Activated CD8-positive, alpha-beta memory T cell treated with anti-CD3 and anti-CD28 coated beads, Interleukin-2, amount 50 U/mL, for 4 hours (primary cell): ENCODE measurements around the gene PRKCD.

Experiments
- DNase-seq: peaks from one replicate; pipeline ENCODE4 v3.0.0-alpha.2; 2020

The PRKCD gene

DNA sequence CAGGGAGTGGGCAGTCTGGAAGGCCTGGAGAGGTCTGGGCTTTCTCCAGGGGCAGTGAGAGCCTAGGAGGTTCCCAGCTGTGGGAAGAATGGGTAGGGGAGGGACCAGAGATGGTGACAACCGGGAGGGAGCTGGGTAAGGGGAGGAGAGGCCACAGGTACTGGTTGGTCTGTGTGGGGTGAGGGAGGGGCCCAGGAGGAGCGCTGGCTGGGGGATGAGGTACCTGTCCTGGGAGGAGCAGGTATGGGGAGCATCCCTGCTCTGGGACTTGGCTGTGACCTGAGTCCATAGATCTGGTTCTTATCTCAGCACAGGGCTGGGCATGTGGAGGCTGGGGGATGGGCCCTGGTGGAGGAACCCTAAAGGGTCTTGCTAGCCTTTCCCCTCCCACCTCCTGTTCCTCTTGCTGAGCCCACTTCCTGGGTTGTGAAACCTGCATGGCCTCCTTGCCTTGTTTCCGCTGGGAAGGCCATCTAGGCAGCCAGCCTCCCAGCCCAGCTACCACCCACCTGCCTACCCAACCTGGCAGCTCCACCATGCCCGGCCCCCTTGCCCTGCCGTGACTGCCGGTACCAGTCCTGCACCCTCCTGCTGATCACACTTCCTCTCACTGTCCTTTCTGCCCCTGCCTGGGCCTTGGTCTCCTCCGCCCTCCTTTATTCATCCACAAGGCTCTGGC is 11.0 kb downstream of the PRKCD start:
- no peak for DNase-seq

DNA sequence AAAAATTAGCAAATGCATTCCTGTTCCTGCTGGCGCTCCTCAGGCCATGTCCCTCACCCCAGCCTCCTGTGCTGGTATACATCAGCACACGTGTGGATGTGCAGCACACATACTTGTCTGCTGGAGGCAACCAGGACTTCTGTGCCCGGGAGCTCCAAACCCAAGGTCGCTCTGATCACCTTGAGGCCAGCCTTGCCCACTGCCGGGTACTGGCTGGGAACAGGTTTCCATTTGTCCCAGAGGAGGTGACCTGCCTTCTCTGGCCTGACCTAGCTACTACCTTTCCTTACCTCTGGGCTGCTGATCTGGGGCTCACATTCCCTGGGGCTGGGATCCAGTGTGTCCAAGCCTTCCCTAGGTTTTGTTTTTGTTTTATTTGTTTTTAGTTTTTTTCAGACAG is 12.1 kb downstream of the PRKCD start:
- DNase-seq, result no peak

DNA sequence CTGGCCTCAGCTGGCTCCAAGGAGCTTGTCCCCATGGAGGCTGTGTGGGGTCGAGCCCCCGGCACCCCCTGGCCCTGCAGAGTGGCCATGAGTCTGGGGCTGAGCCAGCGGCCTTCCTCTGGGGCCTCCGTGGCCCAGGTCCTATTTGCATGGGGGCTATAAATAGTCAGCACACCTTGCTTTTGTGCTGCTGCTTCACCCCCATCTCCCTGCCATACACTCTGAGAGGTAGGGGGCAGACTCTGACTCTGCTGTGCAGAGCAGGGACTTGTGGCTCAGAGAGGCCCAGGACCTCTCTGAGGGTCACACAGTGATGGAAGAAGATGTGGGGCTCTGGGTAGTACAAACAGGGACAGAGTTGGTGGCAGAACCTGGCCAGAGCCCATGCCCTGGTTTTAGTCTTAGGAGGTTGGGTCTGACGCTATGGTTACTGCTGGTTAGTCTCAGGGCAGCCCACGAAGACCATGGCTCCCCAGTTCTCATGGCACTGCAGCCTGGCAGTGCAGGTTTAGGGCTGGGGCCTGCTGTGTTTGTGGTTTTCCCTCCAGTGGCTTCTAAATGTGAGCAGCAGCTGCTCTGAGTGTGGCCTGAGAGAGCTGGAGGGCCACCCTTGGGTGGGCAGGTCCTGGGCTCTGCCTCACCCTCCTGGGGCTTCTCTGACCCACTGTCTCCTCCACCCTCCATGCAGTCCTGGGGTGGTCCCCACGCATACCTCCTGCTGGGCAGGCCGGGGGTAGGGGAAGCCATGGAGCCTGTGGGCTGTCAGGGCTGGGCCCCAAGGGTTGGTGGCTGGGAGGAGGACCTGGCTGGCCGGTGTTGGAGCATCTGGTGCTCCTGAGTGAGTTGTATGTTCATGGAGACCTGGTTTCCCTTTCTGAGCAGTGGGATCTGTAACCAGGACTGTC is 13.6 kb downstream of the PRKCD start:
- DNase-seq, result no peak

DNA sequence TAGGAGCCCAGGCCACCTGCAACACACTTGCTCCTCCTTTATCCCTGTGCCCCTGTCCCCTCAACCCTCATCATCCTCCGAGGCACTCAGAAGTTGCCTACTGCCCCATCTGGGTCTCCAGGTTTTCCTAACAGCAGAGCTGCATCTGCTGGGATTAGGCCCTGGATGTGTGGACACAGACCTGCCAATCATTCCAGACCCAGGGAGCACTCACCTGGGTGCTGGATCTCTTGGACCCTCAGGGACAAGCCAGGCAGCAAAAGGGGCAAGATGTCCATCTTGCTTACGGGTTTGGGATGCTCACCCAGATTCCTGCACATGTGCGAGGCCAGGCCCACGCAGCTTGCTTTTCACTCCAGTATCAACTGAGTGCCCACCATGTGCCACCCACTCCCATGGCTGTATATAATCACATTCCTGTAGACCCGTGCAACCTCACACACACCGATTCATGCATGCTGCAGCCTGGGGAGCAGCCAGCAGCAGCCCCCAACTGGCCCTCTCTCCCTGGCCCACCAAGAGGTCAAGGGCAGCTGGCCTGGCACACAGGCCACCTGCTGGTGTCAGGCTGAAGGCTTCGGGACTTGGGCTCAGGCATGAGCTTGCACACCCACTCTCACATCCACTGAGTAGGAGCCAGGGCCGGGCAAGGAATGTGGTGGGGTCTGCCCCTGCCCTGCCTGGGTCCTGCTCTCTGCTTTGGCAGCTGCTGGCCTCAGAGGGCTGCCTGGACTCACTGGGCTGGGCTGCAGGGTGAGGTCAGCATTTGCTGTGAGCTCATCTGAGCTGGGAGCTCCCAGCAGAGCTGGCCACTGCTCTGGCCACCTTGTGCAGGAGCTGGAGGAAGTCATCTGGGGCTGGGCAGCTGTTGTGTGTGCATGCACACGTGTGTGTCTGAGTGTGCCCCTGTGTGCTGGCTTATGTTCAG is 14.9 kb downstream of the PRKCD start:
- no peak for DNase-seq

DNA sequence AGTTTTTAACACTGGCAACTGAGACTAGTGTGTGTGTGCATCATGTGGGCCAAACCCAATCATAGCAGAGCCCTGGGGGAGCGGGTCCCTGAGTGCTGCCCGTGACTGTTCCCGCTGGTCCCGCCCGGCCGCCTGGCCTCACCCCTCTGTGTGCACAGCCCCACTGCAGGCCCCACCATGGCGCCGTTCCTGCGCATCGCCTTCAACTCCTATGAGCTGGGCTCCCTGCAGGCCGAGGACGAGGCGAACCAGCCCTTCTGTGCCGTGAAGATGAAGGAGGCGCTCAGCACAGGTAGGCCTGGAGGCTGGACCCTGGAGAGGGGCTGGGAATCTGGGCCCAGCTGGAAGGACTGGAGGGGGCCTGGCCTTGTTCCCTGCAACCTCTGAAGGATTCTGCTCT is 17.2 kb downstream of the PRKCD start:
- no peak for DNase-seq

DNA sequence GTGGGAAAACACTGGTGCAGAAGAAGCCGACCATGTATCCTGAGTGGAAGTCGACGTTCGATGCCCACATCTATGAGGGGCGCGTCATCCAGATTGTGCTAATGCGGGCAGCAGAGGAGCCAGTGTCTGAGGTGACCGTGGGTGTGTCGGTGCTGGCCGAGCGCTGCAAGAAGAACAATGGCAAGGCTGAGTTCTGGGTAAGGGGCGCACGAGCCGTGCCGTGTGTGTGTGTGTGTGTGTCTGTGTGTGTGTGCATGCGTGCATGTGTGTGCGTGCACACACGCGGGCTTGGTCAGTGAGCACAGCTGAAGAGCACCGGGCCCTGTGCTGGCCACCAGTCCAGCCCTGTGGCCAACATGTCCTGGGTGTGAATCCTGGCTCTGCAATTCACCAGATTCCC is 18.6 kb downstream of the PRKCD start:
- no peak for DNase-seq

DNA sequence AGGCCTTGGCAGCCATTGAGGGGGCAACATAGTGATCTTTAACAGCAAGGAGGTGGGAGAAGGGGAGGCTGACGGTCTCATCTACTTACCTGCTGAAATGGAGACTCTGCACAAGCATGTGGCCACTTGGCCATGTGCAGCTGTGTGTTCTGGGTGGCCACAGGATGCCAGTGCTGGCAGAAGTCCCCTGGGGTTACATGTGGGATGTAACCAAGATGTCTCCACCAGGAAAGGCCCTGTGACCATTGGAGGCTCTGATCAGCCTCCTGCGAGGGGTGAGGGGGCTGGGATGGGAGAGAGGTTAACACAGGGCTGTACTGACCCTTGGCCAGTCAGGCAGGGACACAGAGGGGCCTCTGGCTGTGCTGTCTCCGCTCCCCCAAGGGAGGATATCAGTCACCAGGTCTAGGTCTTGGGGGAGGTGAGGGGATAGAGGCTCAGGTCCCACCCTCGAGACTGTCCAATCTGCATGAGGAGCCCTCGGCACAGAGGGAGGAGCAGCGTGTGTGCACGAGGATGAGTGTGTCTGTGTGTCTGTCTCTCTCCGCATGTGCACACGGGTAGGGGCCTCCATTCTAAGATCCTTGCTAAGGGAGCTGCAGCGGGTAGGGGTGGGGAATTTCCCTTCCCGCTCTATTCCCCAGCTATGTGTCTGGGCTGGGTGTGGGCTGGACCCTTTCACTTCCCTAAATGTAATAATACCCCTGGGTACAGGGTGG is 19.5 kb downstream of the PRKCD start:
- no peak for DNase-seq

DNA sequence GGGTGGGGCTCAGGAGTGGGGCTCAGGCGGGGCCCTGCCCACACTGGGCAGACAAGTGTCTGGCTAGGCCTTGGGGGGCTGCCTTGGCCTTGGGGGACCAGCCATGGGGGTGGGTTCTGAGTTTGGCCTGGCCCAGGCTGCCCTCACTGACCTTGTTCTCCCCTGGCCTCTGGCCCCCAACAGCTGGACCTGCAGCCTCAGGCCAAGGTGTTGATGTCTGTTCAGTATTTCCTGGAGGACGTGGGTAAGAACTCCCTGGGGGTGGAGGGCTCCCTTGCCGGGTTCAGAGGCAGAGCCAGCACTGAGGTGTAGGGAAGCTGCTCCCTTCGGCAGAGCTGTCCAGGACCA is 20.0 kb downstream of the PRKCD start:
- DNase-seq, result no peak

DNA sequence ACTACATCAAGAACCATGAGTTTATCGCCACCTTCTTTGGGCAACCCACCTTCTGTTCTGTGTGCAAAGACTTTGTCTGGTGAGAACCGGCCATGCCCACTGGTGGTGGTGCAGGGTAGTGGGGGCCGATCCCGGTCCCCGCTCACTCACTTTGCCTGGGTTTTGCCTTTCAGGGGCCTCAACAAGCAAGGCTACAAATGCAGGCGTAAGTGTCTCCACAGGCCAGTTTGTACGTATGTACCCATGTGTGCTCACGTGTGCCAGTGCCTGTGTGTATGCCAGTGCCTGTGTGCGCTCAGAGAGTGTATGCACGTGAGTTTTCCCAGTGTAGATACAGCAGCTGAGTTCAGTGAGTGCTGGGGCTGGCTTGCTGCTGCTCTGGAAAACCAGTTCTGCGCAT is 20.5 kb downstream of the PRKCD start:
- no peak for DNase-seq

DNA sequence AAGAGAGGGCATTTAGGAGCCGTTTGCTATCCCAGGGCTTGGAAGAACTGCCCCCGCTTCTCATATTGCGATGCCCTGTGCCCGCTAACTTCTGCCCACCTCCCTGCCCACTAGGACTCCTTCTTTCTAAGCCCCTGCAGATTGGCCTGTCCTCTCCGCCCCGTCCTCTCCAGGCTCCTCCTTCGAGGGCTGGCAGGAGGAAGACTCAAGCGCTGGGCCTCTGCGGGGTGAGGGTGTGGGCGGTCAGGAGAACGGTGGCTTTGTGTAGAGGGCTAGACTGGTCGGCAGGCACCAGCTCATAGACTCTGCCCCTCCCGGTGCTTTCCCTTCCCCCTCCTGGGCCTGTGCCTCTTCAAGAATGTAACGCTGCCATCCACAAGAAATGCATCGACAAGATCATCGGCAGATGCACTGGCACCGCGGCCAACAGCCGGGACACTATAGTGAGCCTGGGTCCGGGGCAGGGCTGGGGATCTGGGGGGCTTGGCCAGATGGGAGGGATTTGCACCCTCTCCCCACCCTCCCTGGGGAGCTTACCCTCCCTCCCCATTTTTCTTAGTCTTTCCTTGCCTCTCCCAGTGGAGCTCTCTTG is 21.9 kb downstream of the PRKCD start:
- DNase-seq, result no peak

DNA sequence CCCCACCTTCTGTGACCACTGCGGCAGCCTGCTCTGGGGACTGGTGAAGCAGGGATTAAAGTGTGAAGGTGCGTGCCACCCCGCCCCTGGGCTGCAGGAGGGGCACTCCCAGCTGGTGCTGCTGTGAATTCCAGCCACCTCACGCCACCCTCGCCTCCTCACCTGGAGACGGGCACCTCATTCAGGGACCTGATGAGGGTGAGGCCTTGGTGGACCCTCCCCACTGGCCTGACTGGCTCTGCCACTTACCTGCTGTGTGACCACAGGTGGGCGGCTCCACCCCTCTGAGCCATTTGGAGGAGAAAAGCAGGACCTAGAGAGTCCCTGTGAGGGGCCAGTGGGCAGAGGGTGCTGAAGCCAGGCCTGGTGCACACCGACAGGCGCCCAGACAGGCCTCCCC is 22.5 kb downstream of the PRKCD start:
- no peak for DNase-seq

DNA sequence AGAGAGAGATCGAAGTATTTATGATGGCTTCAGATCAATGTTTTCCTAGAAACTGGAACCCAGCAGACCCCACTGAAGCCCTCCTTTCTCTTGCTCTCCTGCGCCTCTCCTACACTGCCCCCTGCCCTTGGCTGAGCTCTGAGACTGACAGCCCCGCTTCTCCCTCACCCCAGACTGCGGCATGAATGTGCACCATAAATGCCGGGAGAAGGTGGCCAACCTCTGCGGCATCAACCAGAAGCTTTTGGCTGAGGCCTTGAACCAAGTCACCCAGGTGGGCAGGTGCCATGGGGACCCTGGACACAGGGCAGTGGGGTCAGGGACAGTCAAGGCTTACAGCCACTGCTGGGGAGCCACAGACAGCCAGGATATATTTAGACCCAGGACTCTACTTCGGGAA is 23.7 kb downstream of the PRKCD start:
- no peak for DNase-seq

DNA sequence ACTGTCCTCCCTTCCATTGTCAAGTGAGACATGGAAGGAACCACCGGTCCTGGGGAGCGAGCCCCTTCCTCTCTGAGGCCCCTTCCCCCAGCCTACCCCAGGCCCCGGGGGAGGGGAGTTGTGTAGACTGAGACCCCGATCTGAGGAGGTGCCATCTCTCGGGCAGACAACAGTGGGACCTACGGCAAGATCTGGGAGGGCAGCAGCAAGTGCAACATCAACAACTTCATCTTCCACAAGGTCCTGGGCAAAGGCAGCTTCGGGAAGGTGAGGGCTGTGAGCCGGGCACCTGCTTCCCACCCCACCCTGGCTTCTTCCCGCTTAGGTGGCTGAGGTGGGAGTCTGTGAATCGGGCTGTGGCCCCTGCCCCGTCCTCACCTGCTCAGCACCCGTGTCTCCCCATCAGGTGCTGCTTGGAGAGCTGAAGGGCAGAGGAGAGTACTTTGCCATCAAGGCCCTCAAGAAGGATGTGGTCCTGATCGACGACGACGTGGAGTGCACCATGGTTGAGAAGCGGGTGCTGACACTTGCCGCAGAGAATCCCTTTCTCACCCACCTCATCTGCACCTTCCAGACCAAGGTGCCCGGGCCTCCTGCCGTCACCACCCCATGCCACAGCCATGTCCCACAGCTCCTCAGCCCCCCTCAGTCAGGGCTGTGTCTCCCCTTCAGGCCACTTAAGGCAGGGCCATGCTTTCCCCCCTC is 24.9 kb downstream of the PRKCD start:
- DNase-seq, result no peak

DNA sequence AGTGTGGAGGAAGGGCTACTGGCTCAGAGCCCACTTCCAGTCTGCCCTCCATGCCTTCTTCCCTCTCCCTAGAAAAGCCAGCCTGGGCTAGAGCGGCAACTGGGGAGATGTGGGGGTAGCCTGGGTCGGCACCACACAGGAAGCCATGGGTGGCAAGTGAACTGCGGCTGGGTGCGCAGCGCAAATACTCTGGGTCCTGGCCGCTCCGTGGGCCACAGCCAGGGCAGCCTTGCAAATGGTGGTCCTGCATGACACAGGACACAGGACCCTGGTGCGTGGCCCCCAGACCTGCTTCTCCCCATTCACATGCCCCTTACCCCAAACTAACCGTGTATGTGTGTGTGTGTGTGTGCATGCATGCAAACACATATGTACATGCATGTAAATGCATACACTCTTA is 25.7 kb downstream of the PRKCD start:
- DNase-seq, result no peak

DNA sequence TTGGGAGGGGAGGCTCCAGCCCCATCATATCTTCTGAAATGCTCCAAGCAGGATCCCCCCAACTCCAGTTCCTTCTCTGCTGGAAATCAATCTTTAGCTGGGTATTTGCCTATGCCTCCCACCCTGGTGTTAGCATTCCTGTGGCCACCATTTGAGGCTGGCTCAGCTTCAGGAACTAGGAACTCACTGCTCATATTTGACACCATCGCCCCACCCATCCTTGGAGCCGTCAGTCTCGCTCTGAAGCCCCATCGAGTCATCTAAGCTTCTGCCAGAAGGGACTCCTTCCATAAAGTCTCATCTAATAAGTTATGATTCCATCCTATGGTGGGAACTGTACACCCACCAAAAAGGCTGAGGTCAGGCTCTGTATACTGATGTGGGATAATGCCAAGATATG is 26.4 kb downstream of the PRKCD start:
- no peak for DNase-seq

DNA sequence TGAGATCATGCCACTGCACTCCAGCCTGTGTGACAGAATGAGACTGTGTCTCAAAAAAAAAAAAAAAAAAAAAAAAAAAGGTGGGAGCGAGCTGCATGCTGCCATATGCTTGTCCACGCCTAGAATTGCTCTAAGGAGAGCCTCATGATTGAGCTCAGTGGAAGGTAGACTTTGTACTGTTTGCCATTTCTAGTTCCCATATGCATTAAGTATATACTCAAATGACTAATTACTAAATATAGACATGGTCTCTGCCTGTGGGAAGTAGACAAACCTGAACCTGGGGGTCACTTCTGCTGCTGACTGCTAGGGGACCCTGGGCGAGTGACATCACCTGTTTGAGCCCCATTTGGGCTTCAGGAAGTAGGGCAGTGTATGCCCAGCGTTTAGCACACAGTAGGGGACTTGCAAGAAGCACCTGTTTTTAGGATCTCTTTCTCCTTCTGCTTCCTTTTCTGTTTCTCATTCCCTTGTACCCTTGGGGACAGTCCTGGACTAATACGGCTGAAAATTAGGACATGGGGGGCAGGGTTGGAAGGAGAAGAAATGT is 27.2 kb downstream of the PRKCD start:
- DNase-seq, result no peak

DNA sequence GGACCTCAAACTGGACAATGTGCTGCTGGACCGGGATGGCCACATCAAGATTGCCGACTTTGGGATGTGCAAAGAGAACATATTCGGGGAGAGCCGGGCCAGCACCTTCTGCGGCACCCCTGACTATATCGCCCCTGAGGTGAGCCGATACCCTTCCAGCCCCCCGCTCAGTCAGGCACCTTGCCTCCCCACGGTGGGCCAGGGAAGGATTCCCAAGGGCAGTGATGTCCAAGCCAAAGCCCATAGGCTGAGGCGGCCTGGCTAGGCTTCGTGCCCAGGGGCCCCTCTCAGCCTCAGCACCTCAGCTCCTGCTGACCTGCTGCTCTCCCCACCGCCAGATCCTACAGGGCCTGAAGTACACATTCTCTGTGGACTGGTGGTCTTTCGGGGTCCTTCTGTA is 27.7 kb downstream of the PRKCD start:
- no peak for DNase-seq

DNA sequence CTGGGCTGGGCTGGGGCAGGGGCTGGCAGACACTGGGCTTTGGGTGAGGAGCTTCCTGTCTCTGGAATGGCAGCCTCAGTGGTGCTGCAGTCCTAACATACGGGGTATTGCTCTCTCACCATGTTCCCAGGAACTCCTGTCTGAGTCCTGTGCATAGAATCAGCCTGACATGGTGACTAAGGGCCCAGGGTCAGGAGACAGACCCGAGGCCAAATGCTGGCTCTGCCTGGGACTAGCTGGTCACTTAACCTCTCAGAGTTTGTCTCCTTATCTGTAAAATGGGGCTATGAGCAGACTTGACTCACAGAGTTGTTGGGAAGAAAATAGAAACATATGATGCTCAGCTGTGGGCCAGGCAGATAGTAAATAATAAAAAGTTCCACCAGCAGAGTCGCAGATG is 28.3 kb downstream of the PRKCD start:
- no peak for DNase-seq

DNA sequence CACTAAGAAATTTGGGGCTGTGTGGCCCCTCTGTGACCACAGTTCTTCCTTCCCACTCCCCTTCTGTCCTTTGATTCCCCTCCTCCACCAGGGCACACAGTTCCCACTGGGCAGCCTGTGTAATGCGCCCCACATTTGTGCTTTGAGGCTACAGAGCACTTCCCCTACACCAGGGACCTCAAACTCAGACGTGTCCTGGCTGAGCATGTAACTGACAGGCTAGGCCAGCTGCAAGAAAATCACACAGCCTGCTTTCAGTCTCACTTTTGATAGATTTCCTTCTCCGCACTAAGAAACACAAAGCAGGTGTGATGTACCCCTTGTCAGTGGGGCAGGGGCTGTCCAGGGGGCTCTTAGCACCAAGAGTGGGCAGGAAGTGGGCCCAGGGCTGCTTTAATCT is 29.6 kb downstream of the PRKCD start:
- no peak for DNase-seq

DNA sequence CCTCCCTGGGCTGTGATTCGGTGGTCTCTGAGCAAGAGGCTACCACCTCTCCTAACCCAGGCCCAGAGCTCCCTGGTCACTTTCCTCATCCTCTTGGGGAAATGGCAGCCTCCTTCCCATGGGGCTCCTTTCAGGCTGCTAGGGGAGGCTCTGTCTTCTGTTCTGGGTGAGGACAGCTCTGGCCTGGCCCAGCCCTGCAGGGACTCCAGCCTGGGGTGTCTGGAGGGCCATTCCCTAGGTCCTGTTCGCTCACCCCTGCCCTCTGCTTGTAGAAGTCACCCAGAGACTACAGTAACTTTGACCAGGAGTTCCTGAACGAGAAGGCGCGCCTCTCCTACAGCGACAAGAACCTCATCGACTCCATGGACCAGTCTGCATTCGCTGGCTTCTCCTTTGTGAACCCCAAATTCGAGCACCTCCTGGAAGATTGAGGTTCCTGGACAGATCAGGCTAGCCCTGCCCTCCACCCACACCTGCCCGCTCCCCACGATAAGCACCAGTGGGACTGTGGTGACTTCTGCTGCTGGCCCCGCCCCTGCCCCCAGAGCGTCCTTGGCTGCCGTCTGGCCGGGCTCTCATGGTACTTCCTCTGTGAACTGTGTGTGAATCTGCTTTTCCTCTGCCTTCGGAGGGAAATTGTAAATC is 30.9 kb downstream of the PRKCD start:
- DNase-seq, result no peak

DNA sequence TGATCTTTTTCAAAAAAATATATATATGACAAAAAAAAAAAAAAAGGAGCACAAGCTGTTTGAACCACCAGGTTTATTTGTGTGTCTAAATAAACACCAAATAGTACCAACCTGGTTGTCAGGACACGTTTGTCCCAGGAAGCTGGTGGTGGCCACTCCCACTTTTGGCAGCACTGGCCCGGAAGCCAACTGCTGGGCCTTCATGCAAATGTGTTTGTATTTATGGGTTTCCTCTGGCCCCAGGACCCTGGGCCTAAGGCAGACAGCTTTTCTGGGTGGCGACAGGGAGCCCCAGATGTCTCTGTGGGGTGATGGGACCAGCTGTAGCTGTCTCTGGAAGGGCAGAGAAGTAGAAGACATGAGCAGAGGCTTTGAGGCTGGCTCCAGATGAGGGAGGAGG is 31.6 kb downstream of the PRKCD start:
- no peak for DNase-seq
